NB4 (cell line): ENCODE measurements around the gene GNG7.

Experiments
- DNase-seq: peaks from one replicate; pipeline ENCODE4 v3.0.0; 2010; ENCODE audit warnings: low read depth
- H3K4me3 ChIP-seq: one replicate; pipeline ENCODE4 v1.5.1; 2011; ENCODE audit warnings: mild to moderate bottlenecking, low read depth, low read length, moderate library complexity
- CTCF ChIP-seq: IDR thresholded peaks from one replicate; pipeline ENCODE4 v1.5.1; 2012; ENCODE audit warnings: low read depth, low read length
- MAX ChIP-seq: IDR thresholded peaks from 2 replicates; pipeline ENCODE4 v1.6.1; 2011; ENCODE audit warnings: low read depth, low read length
- MYC ChIP-seq: IDR thresholded peaks from 2 replicates; pipeline ENCODE4 v1.6.1; 2011; ENCODE audit warnings: low read depth, low read length
- POLR2A ChIP-seq: IDR thresholded peaks from 2 replicates; pipeline ENCODE4 v1.6.1; 2011; ENCODE audit warnings: mild to moderate bottlenecking; ENCODE audit not compliant: insufficient read length; ENCODE audit errors: extremely low read depth

GNG7 gene

GRCh38 chr19:2701361-2702169 is 929 bp downstream of the GNG7 start:
- H3K4me3 ChIP-seq: no peak overlapping the region
- DNase-seq: no peak
- no peak for TF ChIP-seq MAX
- no peak for TF ChIP-seq POLR2A
- no peak for TF ChIP-seq MYC
- TF ChIP-seq CTCF: no peak

- DNase-seq: no peak
- H3K4me3 ChIP-seq: no peak overlapping the region
Measured at GRCh38 chr19:2700660-2701360, 1.7 kb downstream of the GNG7 start.

GRCh38 chr19:2699413-2700140 is 2.9 kb downstream of the GNG7 start:
- no peak overlapping the region for H3K4me3 ChIP-seq
- DNase-seq: no peak
- TF ChIP-seq POLR2A (no peak), MAX (no peak), CTCF (no peak), MYC (no peak)

More at GRCh38 chr19:2700660-2701360, 1.7 kb downstream of the GNG7 start:
- no peak for TF ChIP-seq MYC
- TF ChIP-seq MAX: no peak
- no peak for TF ChIP-seq POLR2A
- TF ChIP-seq CTCF: no peak

GRCh38 chr19:2694196-2694595 is 8.3 kb downstream of the GNG7 start:
- no peak overlapping the region for H3K4me3 ChIP-seq
- DNase-seq: no peak
- TF ChIP-seq MAX: no peak

GRCh38 chr19:2693492-2694160 is 8.9 kb downstream of the GNG7 start:
- no peak for DNase-seq
- no peak overlapping the region for H3K4me3 ChIP-seq
- TF ChIP-seq CTCF (no peak), MAX (no peak), POLR2A (no peak), MYC (no peak)

GRCh38 chr19:2691951-2692350 is 10.5 kb downstream of the GNG7 start:
- H3K4me3 ChIP-seq: no peak overlapping the region
- no peak for DNase-seq
- TF ChIP-seq MYC: no peak
